ENCODE data around the gene CIBAR2.

The CIBAR2 gene

GRCh38 chr16:85086347-85087291 is 25.7 kb downstream of the CIBAR2 start (continued):
- TF ChIP-seq ZNF37A (tag by site-specific recombination; IDR thresholded peaks at IDR 0.05) (no peak), ZFP69B (tag by site-specific recombination; IDR thresholded peaks at IDR 0.05) (peak; percentile 30; the same call in 1 of the 2 replicates), PRDM1 (tag by site-specific recombination; IDR thresholded peaks at IDR 0.05) (no peak), ZNF571 (tag by site-specific recombination; IDR thresholded peaks at IDR 0.05) (no peak), KLF17 (tag by site-specific recombination; IDR thresholded peaks at IDR 0.05) (peak; percentile 67), ZNF449 (tag by site-specific recombination; IDR thresholded peaks at IDR 0.05) (no peak), ZBTB11 (tag by site-specific recombination; conservative IDR thresholded peaks at IDR 0.05; ENCODE audit: low read depth) (no peak), ZNF121 (tag by site-specific recombination; IDR thresholded peaks at IDR 0.05) (no peak), ZNF19 (tag by site-specific recombination; IDR thresholded peaks at IDR 0.05; ENCODE audit: low read depth) (no peak), ZNF175 (tag by site-specific recombination; IDR thresholded peaks at IDR 0.05) (no peak)

GRCh38 chr16:85085721-85086120 is 26.6 kb downstream of the CIBAR2 start:
- TF ChIP-seq PRDM10 (tag by site-specific recombination; IDR thresholded peaks at IDR 0.05) (no peak), ZNF133 (tag by site-specific recombination; IDR thresholded peaks at IDR 0.05) (no peak), ZNF354C (tag by site-specific recombination; IDR thresholded peaks at IDR 0.05; ENCODE audit: borderline replicate concordance, low read depth) (no peak), ZNF521 (tag by site-specific recombination; IDR thresholded peaks at IDR 0.05) (no peak), ZNF621 (tag by site-specific recombination; IDR thresholded peaks at IDR 0.05) (no peak)
- no peak overlapping the region for H3K4me3 ChIP-seq (ENCODE audit: low read depth, low read length)
- ChIA-PET CTCF (interaction anchor here (0.6 to 3.3 kb wide), 5 partner anchors 10 to 714 kb away, joined by 3 to 23 read pairs (median 3); no protein-coding TSS in a partner anchor), POLR2A (no interaction called here)
- H3K4me1 ChIP-seq (ENCODE audit: control insufficient read depth, insufficient read depth, low read length) = peaks cover 2% of the 10 kb centered on the region; the same call in 1 of the 2 replicates
- no peaks in the 10 kb centered on the region for H3K9me3 ChIP-seq (ENCODE audit: control insufficient read depth, insufficient read depth, low read depth, low read length)
- no peak overlapping the region for H3K27ac ChIP-seq (ENCODE audit: extremely low read depth, low read depth, low read length)
- H3K36me3 ChIP-seq (ENCODE audit: control insufficient read depth in 2 of 2, insufficient read depth in 1 of 2, low read length in 2 of 2) = peaks cover 0 to 7% of the 10 kb centered on the region in 2 experiments; a peak in 1 of 3 replicates
